Retina (tissue), 1 donor: Measurements from ENCODE around the gene S100A6.
"Not testable (repeated sequence)": the region's sequence is repeated elsewhere in the genome, so short reads cannot be mapped to it uniquely, and the experiment has no call there.

Experiments
- DNase-seq: peaks from one replicate; pipeline ENCODE4 v3.0.0-alpha.2; 2016

Gene S100A6

DNA sequence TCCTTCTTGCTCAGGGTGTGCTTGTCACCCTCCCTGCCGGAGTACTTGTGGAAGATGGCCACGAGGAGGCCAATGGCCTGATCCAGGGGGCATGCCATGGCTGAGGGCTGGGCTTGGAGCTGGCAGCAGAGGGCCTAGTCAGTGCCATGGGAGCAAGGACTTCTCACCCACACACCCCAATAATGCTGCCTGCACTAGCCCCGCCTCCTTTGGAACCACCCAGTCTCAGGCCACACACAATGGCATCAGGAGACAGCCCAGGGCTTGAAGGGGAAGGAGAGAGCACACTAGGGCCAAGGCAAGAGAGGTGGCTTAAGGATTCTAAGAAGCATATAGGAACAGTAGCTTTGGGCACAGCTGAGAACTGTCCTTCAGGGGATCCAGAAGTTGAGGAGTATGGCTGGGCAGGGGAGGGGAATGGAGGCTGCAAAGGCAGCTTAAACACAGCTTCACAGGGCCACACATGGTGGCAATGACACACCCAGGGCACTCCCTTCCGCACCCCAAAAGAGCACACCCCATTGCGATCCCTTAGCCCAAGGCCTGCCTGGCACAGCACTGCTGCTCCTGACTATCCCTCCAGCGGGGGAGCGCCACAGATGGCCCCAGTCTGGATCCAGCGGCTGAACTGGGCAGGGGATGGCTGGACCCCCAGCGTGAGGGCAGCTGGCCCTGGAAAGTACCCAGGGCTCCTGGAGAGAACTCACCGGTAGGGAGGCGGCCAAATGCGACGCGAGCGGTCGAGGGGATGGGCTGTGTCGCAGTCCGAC, at the start of gene S100A6:
S100A6 (minus strand) TSS at position 750 of the 770 bp plus-strand sequence; CDS start at position 98, 652 bp downstream.
- peak; percentile 57 for DNase-seq

- DNase-seq, result no peak
Measured at GRCh38 chr1:153585006-153585405, 49.2 kb upstream of the S100A6 start.

DNA sequence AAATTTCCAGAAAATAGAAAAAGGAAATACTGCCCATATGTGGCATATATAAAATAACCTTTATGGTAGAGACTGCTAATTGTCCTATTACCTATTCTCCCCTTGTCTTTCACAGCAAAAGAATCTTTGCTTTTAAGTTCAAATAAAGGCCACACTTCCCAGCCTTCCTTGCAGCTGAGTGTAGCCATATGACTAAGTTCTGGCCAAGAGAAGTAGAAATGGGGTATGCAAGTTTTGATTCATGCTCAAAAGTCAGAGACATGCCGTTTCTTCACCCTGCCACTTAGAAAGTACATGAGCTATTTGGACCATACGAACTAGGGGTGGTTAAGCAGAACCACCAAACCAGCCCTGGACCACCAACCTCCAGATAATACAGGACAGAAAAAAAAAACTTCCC, 48.2 kb upstream of the S100A6 start:
- DNase-seq, result no peak

DNA sequence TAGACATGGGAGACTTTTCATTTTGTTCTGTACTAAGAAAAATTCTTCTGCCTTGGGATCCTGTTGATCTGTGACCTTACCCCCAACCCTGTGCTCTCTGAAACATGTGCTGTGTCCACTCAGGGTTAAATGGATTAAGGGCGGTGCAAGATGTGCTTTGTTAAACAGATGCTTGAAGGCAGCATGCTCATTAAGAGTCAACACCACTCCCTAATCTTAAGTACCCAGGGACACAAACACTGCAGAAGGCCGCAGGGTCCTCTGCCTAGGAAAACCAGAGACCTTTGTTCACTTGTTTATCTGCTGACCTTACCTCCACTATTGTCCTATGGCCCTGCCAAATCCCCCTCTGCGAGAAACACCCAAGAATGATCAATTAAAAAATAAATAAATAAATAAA, 47.7 kb upstream of the S100A6 start:
- DNase-seq, result not testable (repeated sequence)

DNA sequence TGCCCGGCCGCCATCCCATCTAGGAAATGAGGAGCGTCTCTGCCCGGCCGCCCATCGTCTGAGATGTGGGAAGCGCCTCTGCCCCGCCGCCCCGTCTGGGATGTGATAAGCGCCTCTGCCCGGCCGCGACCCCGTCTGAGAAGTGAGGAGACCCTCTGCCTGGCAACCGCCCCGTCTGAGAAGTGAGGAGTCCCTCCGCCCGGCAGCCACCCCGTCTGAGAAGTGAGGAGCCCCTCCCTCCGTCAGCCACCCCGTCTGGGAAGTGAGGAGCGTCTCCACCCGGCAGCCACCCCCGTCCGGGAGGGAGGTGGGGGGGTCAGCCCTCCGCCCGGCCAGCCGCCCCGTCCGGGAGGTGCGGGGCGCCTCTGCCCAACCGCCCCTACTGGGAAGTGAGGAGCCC, 47.0 kb upstream of the S100A6 start:
- not testable (repeated sequence) for DNase-seq

DNA sequence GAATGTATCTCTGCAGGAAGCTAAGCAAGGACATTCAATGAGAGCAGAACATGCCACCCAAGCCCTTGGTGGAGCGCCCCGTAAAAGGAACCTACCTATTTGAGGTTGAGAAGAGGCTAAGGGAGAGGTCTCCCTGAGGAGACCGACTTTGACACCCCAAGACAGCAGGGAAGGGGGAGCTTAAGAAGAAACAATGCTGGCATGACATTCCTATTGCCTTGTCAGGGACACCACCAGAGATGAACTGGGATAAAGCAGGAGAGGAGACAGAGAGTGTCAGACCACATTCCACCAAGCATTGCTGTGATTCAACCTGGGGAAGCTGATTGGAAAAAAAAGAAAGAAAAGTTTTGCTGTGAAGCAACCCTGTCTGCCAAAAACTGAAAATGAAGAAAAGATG, 43.1 kb upstream of the S100A6 start:
- no peak for DNase-seq

- DNase-seq, result no peak
Measured at GRCh38 chr1:153578490-153578889, 42.7 kb upstream of the S100A6 start.

DNA sequence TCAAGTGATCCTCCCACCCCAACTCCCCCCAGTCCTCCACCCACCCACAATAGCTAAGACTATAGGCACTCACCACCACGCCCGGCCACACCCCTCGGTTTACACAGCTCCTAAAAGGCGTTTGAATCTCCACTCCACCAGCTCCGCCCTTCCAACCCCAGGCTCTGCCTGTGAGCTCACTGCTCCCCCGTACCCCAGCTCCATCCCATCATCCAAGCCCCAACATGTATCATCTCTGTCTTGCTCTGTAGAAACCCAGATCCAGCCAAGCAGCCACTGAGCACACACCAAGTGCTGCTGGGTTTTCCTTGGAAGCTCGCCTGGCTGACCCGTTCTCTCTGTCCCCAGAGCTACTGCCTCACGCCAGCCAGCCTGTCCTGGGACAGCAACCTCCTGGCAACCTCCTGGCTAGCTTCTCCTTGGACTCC, 41.8 kb upstream of the S100A6 start:
- DNase-seq, result no peak

DNA sequence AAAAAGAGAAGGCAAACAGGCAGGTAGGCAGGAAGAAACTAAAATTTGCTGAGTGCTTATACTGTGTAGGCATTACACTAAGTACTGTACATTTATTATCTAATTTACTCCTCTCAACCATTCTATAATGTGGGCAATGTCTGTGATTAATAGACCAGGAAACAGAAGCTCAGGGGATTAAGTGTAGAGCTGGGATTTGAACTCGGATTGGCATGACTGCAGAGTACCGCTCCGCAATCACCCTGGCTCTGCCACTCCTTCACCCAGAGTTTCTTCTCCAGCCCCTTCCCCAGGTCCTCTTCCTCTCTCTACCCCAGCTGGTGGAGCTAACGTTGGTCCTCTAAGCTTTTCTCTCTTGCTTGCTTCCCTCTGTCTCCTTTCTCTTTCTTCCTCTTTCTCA, 41.3 kb upstream of the S100A6 start:
- DNase-seq, result no peak

GRCh38 chr1:153575497-153575896, 39.7 kb upstream of the S100A6 start:
- DNase-seq, result not testable (repeated sequence)

DNA sequence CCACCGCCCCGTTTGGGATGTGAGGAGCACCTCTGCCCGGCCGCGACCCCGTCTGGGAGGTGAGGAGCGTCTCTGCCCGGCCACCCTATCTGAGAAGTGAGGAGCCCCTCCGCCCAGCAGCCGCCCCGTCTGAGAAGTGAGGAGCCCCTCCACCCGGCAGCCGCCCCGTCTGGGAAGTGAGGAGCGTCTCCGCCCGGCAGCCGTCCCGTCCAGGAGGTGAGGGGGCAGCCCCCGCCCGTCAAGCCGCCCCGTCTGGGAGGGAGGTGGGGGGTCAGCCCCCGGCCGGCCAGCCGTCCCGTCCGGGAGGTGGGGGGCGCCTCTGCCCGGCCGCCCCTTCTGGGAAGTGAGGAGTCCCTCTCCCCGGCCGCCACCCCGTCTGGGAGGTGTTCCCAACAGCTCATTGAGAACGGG, 39.3 kb upstream of the S100A6 start:
- DNase-seq, result not testable (repeated sequence)

- no peak for DNase-seq
Measured at GRCh38 chr1:153573351-153573750, 37.6 kb upstream of the S100A6 start.

- DNase-seq, result no peak
Measured at GRCh38 chr1:153572569-153573015, 36.8 kb upstream of the S100A6 start.

DNA sequence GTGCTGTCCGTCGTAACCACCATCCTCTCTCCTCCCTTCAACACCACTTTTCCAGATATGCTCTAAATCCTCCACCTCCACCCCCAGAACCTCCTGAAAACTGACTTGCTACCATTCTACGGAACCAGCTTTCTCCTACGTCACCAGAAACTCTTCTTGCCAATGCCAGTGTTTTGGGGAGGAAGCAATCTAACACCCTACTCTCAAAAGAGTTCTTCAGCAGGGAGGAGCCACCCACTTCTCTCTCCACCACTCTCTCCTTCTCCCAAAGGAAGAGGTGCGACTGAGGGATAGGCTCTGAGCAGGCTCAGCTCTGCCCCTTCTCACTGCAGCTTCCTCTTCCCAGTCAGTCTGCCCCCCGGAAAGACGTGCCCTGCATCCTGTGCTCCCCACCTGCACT, 35.9 kb upstream of the S100A6 start:
- DNase-seq, result no peak

- no peak for DNase-seq
Measured at GRCh38 chr1:153570874-153571273, 35.1 kb upstream of the S100A6 start.

DNA sequence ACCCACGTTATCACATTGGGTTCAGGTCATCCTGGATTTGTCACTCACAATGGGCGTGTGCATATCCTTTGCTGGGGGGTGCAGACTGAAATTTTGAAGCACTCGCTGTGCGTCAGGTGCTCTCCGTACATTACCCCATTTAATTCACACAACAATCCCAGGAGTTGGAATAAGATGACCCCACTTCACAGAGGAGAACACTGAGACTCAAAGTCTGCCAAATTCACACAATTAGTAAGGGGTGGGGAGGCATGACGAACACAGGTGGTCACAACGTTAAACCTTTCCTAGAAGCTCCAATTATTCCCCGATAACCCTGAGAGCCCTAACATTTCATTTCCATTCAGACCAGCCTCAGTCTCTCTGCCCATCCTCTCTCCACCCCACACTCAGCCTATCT, 33.7 kb upstream of the S100A6 start:
- DNase-seq, result no peak

DNA sequence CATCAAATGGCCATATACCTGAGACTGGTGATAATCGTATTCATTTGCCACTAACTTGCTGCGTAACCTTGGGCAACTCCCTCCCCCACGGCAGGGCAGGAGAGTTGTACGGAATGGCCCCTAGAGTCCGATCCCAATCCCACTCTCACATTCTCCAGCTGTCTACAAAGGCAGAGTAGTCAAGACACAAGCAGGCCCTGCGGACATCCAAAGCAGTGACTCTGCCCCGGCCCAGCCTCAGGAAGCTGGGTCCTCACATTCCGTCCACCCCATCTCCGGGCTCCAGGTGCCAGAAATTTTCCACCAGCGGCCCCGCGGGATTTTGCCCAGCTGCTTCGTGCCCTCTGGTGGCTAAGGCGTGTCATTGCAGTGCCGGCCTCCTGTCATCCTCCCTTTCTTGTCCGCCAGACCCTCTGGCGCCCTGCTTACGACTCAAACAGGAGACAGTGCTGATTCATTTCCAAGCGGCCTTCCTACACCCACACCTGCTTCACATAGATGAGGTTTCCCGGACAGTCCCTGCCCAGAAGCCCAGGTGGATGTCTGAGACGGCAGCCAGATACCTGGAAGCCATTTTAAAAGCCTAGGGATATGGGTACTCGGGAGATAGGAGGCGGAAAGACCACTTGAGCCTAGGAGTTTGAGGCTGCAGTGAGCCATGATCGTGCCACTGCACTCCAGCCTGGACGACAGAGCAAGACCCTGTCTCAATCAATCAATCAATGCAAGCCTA, 32.7 kb upstream of the S100A6 start:
- DNase-seq, result peak; percentile 97

GRCh38 chr1:153567621-153568366, 32.0 kb upstream of the S100A6 start:
- DNase-seq, result peak; percentile 29

GRCh38 chr1:153566414-153567371, 30.9 kb upstream of the S100A6 start:
- DNase-seq, result peak; percentile 76

DNA sequence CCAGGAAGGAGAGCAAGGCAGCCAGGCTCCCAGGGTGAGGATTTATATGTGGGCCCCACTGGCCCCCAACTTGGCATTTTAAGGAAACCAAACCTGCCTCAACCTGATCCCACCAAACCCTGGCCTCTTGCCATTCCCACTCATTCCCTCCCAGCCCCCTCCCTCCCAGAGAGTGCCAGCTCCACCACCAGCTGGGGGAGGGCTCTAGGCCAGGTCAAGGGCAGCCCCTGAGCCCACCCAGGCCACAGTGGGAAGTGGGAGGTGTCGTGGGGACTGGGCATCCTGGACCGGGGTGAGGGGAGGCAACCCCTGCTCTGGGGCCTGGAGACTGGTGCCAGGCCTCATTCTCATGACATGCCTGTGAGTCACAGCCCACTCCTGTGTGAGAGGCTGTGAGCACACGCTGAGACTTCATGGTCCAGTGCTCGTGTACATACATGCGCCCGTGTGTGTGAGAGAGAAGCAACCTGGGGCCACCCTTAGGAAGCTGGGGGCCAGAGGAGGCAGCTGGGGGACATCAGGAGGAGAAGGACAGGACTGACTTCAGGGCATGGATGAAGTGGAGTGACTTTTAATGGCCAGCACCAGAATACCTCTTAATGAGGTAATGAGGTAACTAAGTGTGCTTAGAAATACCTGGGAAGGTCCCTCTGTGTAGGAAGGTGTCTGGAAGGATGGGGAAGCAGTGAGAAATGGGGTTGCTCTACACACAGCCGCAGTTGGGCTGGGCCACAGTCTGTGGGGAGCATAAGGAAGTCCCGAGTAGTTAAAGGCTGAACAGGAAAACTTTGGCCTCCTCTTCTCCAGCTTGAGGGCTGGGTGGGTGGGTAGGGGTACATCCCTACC, 30.0 kb upstream of the S100A6 start, which contains the start of gene S100A2:
S100A2 (minus strand) TSS at position 316 of the 846 bp plus-strand sequence. CDS start 1,967 bp downstream, outside the sequence.
- peak; percentile 60 for DNase-seq

- no peak for DNase-seq
Measured at GRCh38 chr1:153563991-153564390, 28.2 kb upstream of the S100A6 start.
